HG03575 (cell line): ENCODE measurements around the gene TLR8.

Source experiments
- ATAC-seq: cut with Tn5 transposase; IDR thresholded peaks from one replicate; pipeline ENCODE4 v1.9.1; 2021; ENCODE audit not compliant: unreplicated experiment, insufficient number of reproducible peaks, low FRiP score; ENCODE audit errors: extremely low read depth

Gene TLR8

DNA sequence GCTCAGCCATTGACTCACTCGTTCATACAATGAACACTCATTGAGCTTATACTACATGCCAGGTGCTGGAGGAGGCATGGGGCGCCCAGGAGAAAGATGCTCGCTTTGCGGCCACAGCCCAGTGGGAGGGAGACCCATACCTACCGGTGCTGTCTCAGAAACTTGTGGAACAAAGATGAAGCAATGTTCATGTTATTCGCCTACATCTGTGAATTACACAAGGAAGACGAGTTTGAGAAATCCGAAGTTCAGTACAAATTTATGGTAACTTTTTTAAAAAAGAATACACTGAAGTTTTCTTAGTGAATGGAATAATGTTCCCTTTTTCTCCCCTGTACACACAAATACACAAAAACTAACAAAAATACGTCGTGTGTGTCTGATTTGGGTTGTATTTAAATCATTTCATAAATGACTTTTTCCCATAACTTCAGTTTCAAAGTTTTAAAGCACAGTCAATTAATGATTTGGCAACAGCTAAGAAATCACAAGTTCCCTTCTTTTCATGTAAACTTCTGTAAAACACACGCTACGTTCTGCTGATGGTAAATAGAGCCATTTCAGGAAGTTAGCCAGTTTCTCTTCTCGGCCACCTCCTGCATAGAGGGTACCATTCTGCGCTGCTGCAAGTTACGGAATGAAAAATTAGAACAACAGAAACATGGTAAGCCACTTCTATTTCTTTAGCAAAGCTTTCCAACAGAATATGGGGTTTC lies at the start of gene TLR8:
TLR8 (plus strand) TSS at position 575 of the 716 bp plus-strand sequence; CDS start at position 662, 87 bp downstream.
- no peak for ATAC-seq

- no peak for ATAC-seq
These were observed 41.1 kb upstream of the TLR8 start for GRCh38 chrX:12865359-12865758.

- ATAC-seq, result no peak
These were observed 39.7 kb upstream of the TLR8 start, which contains the start of gene TLR7 for GRCh38 chrX:12866451-12867377. Gene TLR7, plus strand, starts transcription at chrX:12867072. Its CDS starts 507 bp downstream, at chrX:12867579.

- no peak for ATAC-seq
These were observed 38.7 kb upstream of the TLR8 start for GRCh38 chrX:12867685-12868084.

DNA sequence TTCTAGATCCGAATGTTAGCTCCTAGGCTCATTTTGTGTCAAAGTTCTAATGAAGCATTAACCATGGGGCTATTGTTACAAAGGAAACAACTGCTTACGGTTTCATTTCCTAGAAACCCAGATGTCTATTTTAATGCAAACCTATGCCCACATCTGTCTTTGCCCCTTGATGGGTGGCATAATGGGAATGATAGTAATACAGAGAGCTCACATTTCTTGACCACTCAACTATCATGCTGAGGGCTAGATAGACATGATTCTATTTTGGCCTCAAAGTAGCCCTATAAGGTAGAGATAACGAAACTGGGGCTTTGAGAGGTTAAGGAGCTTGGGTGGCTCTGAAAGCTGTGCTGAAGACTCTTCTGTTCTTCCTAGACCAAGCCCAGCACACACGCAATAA lies 37.7 kb upstream of the TLR8 start:
- no peak for ATAC-seq

GRCh38 chrX:12871257-12871656 lies 35.2 kb upstream of the TLR8 start:
- no peak for ATAC-seq

- ATAC-seq, result no peak
These were observed 33.7 kb upstream of the TLR8 start for GRCh38 chrX:12872741-12873140.

DNA sequence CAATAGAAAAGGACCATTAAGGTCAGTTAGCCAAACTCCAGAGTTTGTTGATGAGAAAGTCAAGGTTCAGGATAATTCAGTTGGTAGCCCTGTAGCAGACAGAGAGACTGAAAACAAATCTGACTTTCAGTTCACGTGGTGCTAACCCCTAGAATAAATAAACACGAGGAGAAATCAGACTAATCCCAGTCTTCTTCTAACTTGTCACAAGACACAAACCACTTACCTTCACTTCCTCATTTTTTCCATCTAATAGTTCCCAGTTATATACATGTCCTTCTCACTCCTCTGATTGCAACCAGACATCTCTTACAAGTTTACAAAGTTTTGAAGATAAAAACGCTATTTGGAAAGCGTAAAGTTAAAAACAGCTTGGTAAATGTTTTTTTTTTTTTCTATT lies 31.8 kb upstream of the TLR8 start:
- no peak for ATAC-seq

- no peak for ATAC-seq
These were observed 29.0 kb upstream of the TLR8 start for GRCh38 chrX:12877386-12877785.

- ATAC-seq, result no peak
These were observed 27.9 kb upstream of the TLR8 start for GRCh38 chrX:12878536-12878935.

- no peak for ATAC-seq
These were observed 24.5 kb upstream of the TLR8 start for GRCh38 chrX:12881914-12882313.

DNA sequence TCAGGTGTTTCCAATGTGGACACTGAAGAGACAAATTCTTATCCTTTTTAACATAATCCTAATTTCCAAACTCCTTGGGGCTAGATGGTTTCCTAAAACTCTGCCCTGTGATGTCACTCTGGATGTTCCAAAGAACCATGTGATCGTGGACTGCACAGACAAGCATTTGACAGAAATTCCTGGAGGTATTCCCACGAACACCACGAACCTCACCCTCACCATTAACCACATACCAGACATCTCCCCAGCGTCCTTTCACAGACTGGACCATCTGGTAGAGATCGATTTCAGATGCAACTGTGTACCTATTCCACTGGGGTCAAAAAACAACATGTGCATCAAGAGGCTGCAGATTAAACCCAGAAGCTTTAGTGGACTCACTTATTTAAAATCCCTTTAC lies 20.9 kb upstream of the TLR8 start:
- ATAC-seq, result no peak

GRCh38 chrX:12886545-12886944 lies 19.9 kb upstream of the TLR8 start:
- ATAC-seq, result no peak

- no peak for ATAC-seq
These were observed 19.3 kb upstream of the TLR8 start for GRCh38 chrX:12887141-12887540.

DNA sequence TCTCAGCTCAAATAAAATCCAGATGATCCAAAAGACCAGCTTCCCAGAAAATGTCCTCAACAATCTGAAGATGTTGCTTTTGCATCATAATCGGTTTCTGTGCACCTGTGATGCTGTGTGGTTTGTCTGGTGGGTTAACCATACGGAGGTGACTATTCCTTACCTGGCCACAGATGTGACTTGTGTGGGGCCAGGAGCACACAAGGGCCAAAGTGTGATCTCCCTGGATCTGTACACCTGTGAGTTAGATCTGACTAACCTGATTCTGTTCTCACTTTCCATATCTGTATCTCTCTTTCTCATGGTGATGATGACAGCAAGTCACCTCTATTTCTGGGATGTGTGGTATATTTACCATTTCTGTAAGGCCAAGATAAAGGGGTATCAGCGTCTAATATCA lies 18.7 kb upstream of the TLR8 start:
- no peak for ATAC-seq

DNA sequence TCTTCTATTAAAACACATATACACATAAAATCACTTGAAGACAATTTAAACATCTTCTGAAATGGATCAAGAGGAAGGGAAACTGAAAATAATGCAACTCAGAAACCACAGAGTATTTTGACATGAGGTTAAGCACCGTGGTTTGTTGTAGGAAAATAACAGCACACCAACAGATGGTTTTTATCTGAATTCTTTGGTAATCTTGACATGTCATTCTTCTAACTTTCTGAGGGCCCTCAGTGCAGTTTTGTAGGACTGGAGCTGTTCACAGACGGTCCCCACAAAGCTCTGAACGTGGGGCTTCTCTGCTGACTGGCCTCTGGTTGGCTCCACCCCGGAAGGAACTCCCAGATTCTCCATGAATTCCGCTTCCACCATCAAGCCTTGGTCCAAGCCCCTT lies 16.0 kb upstream of the TLR8 start:
- peak; percentile 47 for ATAC-seq

DNA sequence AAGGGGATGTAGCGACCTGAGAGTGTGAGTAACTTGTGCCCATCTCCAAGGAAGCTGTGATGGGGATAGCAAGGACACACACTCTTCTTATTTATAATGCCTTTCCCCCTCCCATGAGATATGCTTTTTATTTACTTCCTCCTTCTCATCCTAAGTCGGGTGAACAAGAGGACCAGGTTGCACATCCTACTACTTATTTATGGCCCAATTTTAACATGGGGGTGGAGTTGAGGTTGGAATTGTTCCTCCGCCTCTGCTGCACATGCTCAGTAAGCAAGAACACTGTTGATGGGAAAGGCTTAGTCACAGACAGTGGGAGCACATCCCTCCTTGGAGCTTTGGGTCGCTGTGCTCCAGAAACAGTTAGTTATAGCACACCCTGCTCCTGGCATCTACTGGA lies 15.2 kb upstream of the TLR8 start:
- ATAC-seq, result no peak

- no peak for ATAC-seq
These were observed 14.4 kb upstream of the TLR8 start for GRCh38 chrX:12891915-12892506.

DNA sequence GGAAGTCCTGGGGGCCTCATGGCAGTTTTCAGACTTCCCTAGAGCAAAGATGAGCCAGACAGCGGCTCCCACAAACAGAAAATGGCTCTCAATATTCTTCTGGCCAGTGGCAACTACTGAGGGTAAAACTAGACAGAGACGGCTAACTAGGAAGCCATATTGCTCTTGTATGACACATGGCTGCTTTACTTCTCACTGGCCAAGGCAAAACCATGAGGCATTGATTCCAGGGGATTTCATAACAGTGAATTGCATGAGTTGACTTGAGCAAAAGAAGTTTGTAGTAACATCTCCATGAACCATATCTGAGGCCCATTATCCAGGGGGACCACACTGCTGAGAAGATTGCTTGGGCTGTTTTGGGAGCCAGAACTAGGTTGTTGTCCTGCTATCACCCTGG lies 13.7 kb upstream of the TLR8 start:
- no peak for ATAC-seq
